ENCODE measurements around the gene FGD3. TPM values are rescaled to one million over a fixed set of nuclear protein-coding genes. Genes with fewer than 3 reads are reported as not detected.

The FGD3 gene
- total RNA-seq, 4 donors from 2014 or later: 0.92 to 1.3 (median 0.97) TPM

DNA sequence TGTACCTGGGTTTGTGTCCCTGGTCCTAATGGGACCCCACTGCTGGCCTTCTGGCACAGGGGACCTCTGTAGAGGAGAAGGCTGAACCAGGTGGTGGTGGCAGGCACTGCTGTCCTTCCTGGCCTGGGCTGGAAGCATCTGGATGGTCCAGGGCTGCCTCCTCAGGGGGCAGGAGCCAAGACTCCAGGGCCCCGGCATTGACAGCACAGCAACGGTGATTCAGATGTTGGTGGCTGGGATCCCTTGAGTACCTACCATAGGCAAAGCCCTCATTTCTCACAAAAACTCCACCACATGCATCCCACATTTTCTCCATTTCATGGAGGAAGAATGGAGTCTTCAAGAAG, 15.0 kb downstream of the FGD3 start:
- no peaks in the 10 kb centered on the region for H3K4me1 ChIP-seq
- no peaks in the 10 kb centered on the region for H3K36me3 ChIP-seq
- in situ Hi-C loops (cut with MboI; ENCODE audit: low sequenced_read_pairs in 4 of 4): no loop called here
- no peak for DNase-seq
- H3K27ac ChIP-seq: no peak overlapping the region
- no peak overlapping the region for H3K4me3 ChIP-seq
- TF ChIP-seq, protein P1, sequence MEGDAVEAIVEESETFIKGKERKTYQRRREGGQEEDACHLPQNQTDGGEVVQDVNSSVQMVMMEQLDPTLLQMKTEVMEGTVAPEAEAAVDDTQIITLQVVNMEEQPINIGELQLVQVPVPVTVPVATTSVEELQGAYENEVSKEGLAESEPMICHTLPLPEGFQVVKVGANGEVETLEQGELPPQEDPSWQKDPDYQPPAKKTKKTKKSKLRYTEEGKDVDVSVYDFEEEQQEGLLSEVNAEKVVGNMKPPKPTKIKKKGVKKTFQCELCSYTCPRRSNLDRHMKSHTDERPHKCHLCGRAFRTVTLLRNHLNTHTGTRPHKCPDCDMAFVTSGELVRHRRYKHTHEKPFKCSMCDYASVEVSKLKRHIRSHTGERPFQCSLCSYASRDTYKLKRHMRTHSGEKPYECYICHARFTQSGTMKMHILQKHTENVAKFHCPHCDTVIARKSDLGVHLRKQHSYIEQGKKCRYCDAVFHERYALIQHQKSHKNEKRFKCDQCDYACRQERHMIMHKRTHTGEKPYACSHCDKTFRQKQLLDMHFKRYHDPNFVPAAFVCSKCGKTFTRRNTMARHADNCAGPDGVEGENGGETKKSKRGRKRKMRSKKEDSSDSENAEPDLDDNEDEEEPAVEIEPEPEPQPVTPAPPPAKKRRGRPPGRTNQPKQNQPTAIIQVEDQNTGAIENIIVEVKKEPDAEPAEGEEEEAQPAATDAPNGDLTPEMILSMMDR (IDR thresholded peaks at IDR 0.05 in 4 of 5, conservative IDR thresholded peaks at IDR 0.05 in 1 of 5): no peak
- TF ChIP-seq POLR2A (IDR thresholded peaks at IDR 0.05): no peak
- no peaks in the 10 kb centered on the region for H3K27me3 ChIP-seq
- intact Hi-C loops (cut with DNase I; ENCODE audit: low total_unique reads): no loop called here
- no peaks in the 10 kb centered on the region for H3K9me3 ChIP-seq
- no peak for ATAC-seq

DNA sequence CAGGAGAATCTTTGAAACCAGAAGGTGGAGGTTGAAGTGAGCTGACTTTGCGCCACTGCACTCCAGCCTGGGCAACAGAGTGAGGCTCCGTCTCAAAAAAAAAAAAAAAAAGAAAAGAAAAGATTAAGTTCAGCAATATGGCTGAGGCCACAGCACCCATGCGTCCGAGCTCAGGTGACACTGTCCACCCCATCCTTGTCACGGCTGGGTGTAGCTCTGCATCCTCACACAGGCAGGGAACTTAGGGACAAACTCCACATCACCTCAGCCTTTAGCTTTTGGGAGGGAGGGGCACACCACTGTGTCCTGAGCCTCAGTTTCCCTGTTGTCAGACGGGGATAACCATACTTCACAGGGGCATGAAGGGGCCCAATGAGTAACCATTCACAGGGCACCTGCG, 15.5 kb downstream of the FGD3 start:
- no peak for ATAC-seq
- in situ Hi-C loops (cut with MboI; ENCODE audit: low sequenced_read_pairs in 4 of 4): no loop called here
- TF ChIP-seq POLR2A (IDR thresholded peaks at IDR 0.05): no peak
- TF ChIP-seq, protein P1 (IDR thresholded peaks at IDR 0.05 in 4 of 5, conservative IDR thresholded peaks at IDR 0.05 in 1 of 5): no peak
- no peaks in the 10 kb centered on the region for H3K4me1 ChIP-seq
- H3K36me3 ChIP-seq: no peaks in the 10 kb centered on the region
- H3K4me3 ChIP-seq: no peak overlapping the region
- H3K9me3 ChIP-seq: no peaks in the 10 kb centered on the region
- intact Hi-C loops (cut with DNase I; ENCODE audit: low total_unique reads): no loop called here
- no peak for DNase-seq
- H3K27me3 ChIP-seq: no peaks in the 10 kb centered on the region
- no peak overlapping the region for H3K27ac ChIP-seq

DNA sequence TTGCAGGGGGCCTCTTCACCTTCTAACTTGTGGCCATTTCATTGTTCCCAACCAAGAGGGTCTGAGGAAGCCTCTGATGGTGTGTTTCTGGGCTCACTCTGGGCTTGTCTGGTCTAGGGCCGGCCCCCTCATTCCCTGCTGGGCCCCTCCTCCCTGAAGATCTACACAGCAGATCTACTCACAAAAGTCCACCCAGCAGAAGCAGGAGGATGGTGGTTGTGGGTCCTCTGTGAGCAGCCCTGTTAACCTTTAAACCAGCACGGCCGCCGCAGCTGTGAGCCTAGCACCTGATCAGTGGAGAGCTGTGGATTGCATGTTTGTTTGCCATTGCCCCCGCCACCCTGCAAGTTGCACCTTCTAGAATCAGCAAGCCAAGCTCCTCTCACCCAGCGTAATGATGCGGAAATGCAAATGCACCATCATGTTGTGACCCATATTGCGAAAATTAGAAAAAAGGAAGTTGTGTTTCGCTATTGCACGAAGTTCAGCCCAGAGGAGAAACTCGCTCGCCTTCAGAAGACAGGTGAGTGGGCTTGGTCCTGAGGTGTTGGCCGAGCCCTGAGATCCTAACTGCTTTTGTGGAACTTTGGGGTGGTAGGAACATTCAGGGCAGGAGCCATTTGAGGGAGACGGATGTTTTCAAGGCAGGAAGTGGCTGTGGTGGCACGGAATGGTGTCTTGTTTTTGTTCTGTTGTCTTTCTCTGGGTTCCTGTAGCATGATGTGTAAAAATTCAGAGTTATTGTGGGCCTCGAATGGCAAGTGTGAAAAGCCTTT, 16.7 kb downstream of the FGD3 start:
- ATAC-seq (no peak), DNase-seq (peak in 1 of 2 donors; percentile 29)
- peak overlapping the region in 2 of 4 donors; percentile 7 to 37 for H3K4me3 ChIP-seq

DNA sequence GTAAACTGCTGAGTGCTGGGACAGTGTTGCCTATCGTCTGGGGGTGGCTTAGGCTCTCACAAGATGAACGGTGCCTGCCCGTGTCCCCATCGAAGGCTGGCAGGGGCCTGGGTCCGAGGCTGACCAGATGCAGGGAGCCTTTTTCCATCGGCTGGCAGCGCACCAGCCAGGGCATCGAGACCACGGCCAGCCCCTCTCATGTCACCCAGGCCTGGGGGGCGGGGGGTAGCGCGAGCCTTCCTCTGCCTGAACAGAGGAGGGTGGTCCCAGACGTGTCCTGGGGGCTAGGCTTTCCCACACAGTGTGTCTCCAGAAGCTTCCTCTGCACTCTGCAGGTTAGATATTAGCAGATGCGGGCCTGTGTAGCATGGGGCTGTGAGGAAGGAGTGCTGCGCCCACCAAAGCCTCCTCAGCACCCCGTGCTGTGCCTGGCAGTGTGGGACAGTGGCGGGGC, 17.3 kb downstream of the FGD3 start:
- peak overlapping the region in 1 of 4 donors; percentile 37 for H3K4me3 ChIP-seq
- ATAC-seq (no peak), DNase-seq (no peak)
- no peaks in the 10 kb centered on the region for H3K36me3 ChIP-seq
- H3K9me3 ChIP-seq: no peaks in the 10 kb centered on the region
- in situ Hi-C loops (cut with MboI; ENCODE audit: low sequenced_read_pairs in 4 of 4) (no loop called here), intact Hi-C loops (cut with DNase I; ENCODE audit: low total_unique reads) (no loop called here)
- TF ChIP-seq, protein P1 (IDR thresholded peaks at IDR 0.05 in 4 of 5, conservative IDR thresholded peaks at IDR 0.05 in 1 of 5): no peak
- TF ChIP-seq POLR2A (IDR thresholded peaks at IDR 0.05): no peak
- no peak overlapping the region for H3K27ac ChIP-seq
- no peaks in the 10 kb centered on the region for H3K27me3 ChIP-seq
- H3K4me1 ChIP-seq: no peaks in the 10 kb centered on the region

More for the DNA sequence above, 16.7 kb downstream of the FGD3 start:
- intact Hi-C loops (cut with DNase I; ENCODE audit: low total_unique reads) (no loop called here), in situ Hi-C loops (cut with MboI; ENCODE audit: low sequenced_read_pairs in 4 of 4) (no loop called here)
- Histone ChIP-seq H3K9me3 (no peaks in the 10 kb centered on the region), H3K27ac (no peak overlapping the region), H3K36me3 (no peaks in the 10 kb centered on the region), H3K27me3 (no peaks in the 10 kb centered on the region), H3K4me1 (no peaks in the 10 kb centered on the region)
- TF ChIP-seq, protein P1 (IDR thresholded peaks at IDR 0.05 in 4 of 5, conservative IDR thresholded peaks at IDR 0.05 in 1 of 5): no peak
- no peak for TF ChIP-seq POLR2A (IDR thresholded peaks at IDR 0.05)
